Measurements from ENCODE around the gene DOK6.

- TF ChIP-seq CTCF (conservative IDR thresholded peaks at IDR 0.05) (no peak), ZFX (IDR thresholded peaks at IDR 0.05) (no peak)
These were observed 118.3 kb downstream of the DOK6 start for GRCh38 chr18:69518989-69519388.
